Head of caudate nucleus (tissue), 42 donors: ENCODE data around the gene JAK1.
A peak's percentile ranks its signal among the peaks of the same experiment; 100 is the strongest.

ENCODE experiments used
- DNase-seq, 42 donors: peaks; one replicate each; pipeline versions ENCODE4 v3.0.0 to v3.0.0-alpha.2; 2020 to 2021; ENCODE audit warnings: mixed read lengths in 7 of 42
- intact Hi-C: fragments of 100-400 bp; cut with DNase I; formaldehyde crosslinking; loops from one replicate; pipeline ENCODE4 v1.15.0; 2022

The JAK1 gene

GRCh38 chr1:64906447-64906846, 59.9 kb downstream of the JAK1 start:
- peak in 15 of 42 donors; percentile 7 to 67 (median 35) for DNase-seq
- intact Hi-C loops, result no loop called here

GRCh38 chr1:64903593-64903992, 62.8 kb downstream of the JAK1 start:
- DNase-seq, result no peak
- intact Hi-C loops, result no loop called here

- no peak for DNase-seq
- intact Hi-C loops, result no loop called here
Measured at GRCh38 chr1:64901663-64902062, 64.7 kb downstream of the JAK1 start.

- intact Hi-C loops, result no loop called here
Measured at GRCh38 chr1:64900916-64901315, 65.4 kb downstream of the JAK1 start.

GRCh38 chr1:64898107-64898861, 68.1 kb downstream of the JAK1 start:
- peak in 41 of 42 donors; percentile 13 to 88 (median 54) for DNase-seq
- intact Hi-C loops, result no loop called here

More at GRCh38 chr1:64900916-64901315, 65.4 kb downstream of the JAK1 start:
- no peak for DNase-seq

GRCh38 chr1:64896551-64896950, 69.8 kb downstream of the JAK1 start:
- intact Hi-C loops, result no loop called here

GRCh38 chr1:64895500-64895899, 70.8 kb downstream of the JAK1 start:
- DNase-seq, result no peak
- intact Hi-C loops, result no loop called here

More at GRCh38 chr1:64896551-64896950, 69.8 kb downstream of the JAK1 start:
- DNase-seq, result no peak

GRCh38 chr1:64894438-64895196, 71.7 kb downstream of the JAK1 start:
- no peak for DNase-seq
- intact Hi-C loops, result no loop called here

GRCh38 chr1:64893921-64894320, 72.4 kb downstream of the JAK1 start:
- DNase-seq, result no peak
- intact Hi-C loops, result no loop called here

- DNase-seq, result no peak
- intact Hi-C loops, result no loop called here
Measured at GRCh38 chr1:64892576-64893573, 73.5 kb downstream of the JAK1 start.

GRCh38 chr1:64891448-64891825, 74.9 kb downstream of the JAK1 start:
- intact Hi-C loops, result no loop called here
- DNase-seq, result no peak

GRCh38 chr1:64890699-64891447, 75.5 kb downstream of the JAK1 start:
- intact Hi-C loops, result no loop called here
- no peak for DNase-seq

- intact Hi-C loops, result no loop called here
- DNase-seq, result no peak
Measured at GRCh38 chr1:64887689-64888217, 78.6 kb downstream of the JAK1 start.

- no peak for DNase-seq
- intact Hi-C loops, result no loop called here
Measured at GRCh38 chr1:64886877-64887276, 79.5 kb downstream of the JAK1 start.

GRCh38 chr1:64885648-64886047, 80.7 kb downstream of the JAK1 start:
- intact Hi-C loops, result no loop called here
- DNase-seq, result no peak

- DNase-seq, result no peak
- intact Hi-C loops, result no loop called here
Measured at GRCh38 chr1:64884261-64885040, 81.9 kb downstream of the JAK1 start.

GRCh38 chr1:64882574-64883255, 83.6 kb downstream of the JAK1 start:
- intact Hi-C loops, result no loop called here
- no peak for DNase-seq
